Measurements from ENCODE around the gene TNS4.

GRCh38 chr17:40514013-40514875 is 12.8 kb upstream of the TNS4 start:
- TF ChIP-seq CTCF (conservative IDR thresholded peaks at IDR 0.05 in 1 of 2, IDR thresholded peaks at IDR 0.05 in 1 of 2; ENCODE audit: low read depth in 1 of 2, low read length in 2 of 2) (no peak), EZH2 (IDR thresholded peaks at IDR 0.05; ENCODE audit: low read length, missing control alignments) (no peak)

Data from fibroblast of lung (primary cell).